Loucy (cell line): ENCODE data around the gene CAMK2A.

Source experiments
- H2AFZ ChIP-seq: fragments of 200-600 bp; sonication (generic); 2 replicates; pipeline ENCODE4 v1.6.0; 2016; ENCODE audit warnings: antibody characterized with exemption, mild to moderate bottlenecking, low read length, moderate library complexity
- H3F3A ChIP-seq: fragments of 200-600 bp; 2 replicates; pipeline ENCODE4 v1.6.0; 2016; ENCODE audit warnings: antibody characterized with exemption, low read depth, mild to moderate bottlenecking
- H3K27me3 ChIP-seq: fragments of 200-600 bp; sonication (generic); 2 replicates; pipeline ENCODE4 v1.6.1; 2014; ENCODE audit warnings: low read length, mild to moderate bottlenecking; ENCODE audit not compliant: insufficient read depth, poor library complexity, severe bottlenecking
- H3K36me3 ChIP-seq: fragments of 200-600 bp; sonication (generic); 2 replicates; pipeline ENCODE4 v1.6.1; 2016; ENCODE audit warnings: low read length; ENCODE audit not compliant: insufficient read depth
- H3K4me1 ChIP-seq: fragments of 200-600 bp; sonication (generic); 2 replicates; pipeline ENCODE4 v1.5.1; 2014; ENCODE audit warnings: low read length, mild to moderate bottlenecking; ENCODE audit not compliant: insufficient read depth, poor library complexity, severe bottlenecking
- H3K4me2 ChIP-seq: fragments of 200-600 bp; sonication (generic); 2 replicates; pipeline ENCODE4 v1.6.0; 2014; ENCODE audit warnings: antibody characterized with exemption, low read length, low read depth, mild to moderate bottlenecking; ENCODE audit not compliant: poor library complexity, severe bottlenecking
- H3K4me3 ChIP-seq: fragments of 200-600 bp; sonication (generic); 2 replicates; pipeline ENCODE4 v1.5.1; 2014; ENCODE audit warnings: low read length, mild to moderate bottlenecking, mixed read lengths; ENCODE audit not compliant: poor library complexity, severe bottlenecking
- H3K79me2 ChIP-seq: fragments of 200-600 bp; sonication (generic); 2 replicates; pipeline ENCODE4 v1.6.1; 2014; ENCODE audit warnings: low read length; ENCODE audit not compliant: insufficient read depth
- H3K9ac ChIP-seq: fragments of 200-600 bp; sonication (generic); 2 replicates; pipeline ENCODE4 v1.6.0; 2014; ENCODE audit warnings: mild to moderate bottlenecking, low read depth, low read length, moderate library complexity; ENCODE audit not compliant: poor library complexity, severe bottlenecking
- H3K9me2 ChIP-seq: fragments of 200-600 bp; sonication (generic); replicated peaks from 2 replicates; pipeline ENCODE4 v1.6.1; 2016; ENCODE audit warnings: low read depth, low read length, mixed read lengths
- H3K9me3 ChIP-seq: fragments of 200-600 bp; sonication (generic); 2 replicates; pipeline ENCODE4 v1.6.1; 2014; ENCODE audit warnings: mild to moderate bottlenecking, antibody characterized with exemption, low read length, low read depth; ENCODE audit not compliant: insufficient read depth
- H4K20me1 ChIP-seq: fragments of 200-600 bp; sonication (generic); 2 replicates; pipeline ENCODE4 v1.6.0; 2014; ENCODE audit warnings: antibody characterized with exemption, low read length, mild to moderate bottlenecking; ENCODE audit not compliant: insufficient read depth, poor library complexity, severe bottlenecking
- EZH2phosphoT487 ChIP-seq: fragments of 200-600 bp; IDR thresholded peaks from 2 replicates; pipeline ENCODE4 v1.6.1; 2018; ENCODE audit warnings: antibody characterized with exemption, mild to moderate bottlenecking, moderate library complexity, borderline replicate concordance
- TF ChIP-seq, protein P1 (sequence below): fragments of 200-600 bp; sonication (generic); conservative IDR thresholded peaks from 2 replicates; pipeline ENCODE4 v1.5.1; 2014; ENCODE audit warnings: mild to moderate bottlenecking, antibody characterized with exemption, low read length

CAMK2A gene

DNA sequence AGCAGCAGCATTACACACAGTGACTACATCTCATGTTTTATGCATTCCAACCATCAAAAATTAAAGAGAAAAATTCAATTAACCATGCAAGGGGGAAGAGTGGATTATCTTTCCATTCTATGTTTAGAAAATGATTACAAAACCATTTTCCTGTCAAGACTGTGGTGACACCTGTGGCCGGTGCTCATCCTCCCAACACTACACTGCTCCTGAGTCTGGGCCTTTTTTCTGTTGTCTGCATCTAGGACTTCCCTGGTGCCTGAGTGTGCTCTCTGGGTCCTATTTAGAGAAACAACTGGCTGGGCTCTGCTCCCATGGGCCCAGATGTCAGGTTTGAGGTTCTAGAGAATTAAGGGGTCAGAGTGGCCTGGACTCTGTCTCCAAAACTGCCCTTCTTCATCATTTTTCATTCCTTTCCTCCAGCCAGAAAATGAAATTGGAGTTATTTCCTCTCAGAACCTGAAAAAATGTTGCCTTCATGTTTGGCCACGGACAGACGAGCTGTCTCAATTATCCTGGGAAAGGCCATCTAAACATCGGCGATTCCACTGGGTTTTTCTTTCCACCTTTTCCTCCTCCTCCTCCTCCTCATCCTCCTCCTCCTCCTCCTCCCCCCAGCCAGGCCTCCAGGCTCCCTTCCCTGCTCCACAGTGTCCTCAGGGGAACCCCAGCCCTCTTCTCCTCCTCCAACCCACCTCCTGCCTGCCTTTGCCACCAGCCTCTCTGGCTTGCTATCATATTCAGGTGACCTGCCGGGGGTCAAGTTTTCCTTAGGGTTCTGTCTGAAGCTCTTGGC is 24.5 kb upstream of the CAMK2A start:
- Histone ChIP-seq H3K4me1 (no peaks in the 10 kb centered on the region), H3K4me3 (no peak overlapping the region), H3K9ac (no peak overlapping the region), H3K27me3 (no peaks in the 10 kb centered on the region), H3K79me2 (no peaks in the 10 kb centered on the region), H4K20me1 (no peaks in the 10 kb centered on the region), H3K36me3 (no peaks in the 10 kb centered on the region), H2AFZ (no peak overlapping the region), H3K4me2 (no peak overlapping the region), H3K9me2 (no peaks in the 10 kb centered on the region), H3K9me3 (no peaks in the 10 kb centered on the region), H3F3A (no peaks in the 10 kb centered on the region)
- TF ChIP-seq, protein P1, sequence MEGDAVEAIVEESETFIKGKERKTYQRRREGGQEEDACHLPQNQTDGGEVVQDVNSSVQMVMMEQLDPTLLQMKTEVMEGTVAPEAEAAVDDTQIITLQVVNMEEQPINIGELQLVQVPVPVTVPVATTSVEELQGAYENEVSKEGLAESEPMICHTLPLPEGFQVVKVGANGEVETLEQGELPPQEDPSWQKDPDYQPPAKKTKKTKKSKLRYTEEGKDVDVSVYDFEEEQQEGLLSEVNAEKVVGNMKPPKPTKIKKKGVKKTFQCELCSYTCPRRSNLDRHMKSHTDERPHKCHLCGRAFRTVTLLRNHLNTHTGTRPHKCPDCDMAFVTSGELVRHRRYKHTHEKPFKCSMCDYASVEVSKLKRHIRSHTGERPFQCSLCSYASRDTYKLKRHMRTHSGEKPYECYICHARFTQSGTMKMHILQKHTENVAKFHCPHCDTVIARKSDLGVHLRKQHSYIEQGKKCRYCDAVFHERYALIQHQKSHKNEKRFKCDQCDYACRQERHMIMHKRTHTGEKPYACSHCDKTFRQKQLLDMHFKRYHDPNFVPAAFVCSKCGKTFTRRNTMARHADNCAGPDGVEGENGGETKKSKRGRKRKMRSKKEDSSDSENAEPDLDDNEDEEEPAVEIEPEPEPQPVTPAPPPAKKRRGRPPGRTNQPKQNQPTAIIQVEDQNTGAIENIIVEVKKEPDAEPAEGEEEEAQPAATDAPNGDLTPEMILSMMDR = no peak
- TF ChIP-seq EZH2phosphoT487 = no peak

DNA sequence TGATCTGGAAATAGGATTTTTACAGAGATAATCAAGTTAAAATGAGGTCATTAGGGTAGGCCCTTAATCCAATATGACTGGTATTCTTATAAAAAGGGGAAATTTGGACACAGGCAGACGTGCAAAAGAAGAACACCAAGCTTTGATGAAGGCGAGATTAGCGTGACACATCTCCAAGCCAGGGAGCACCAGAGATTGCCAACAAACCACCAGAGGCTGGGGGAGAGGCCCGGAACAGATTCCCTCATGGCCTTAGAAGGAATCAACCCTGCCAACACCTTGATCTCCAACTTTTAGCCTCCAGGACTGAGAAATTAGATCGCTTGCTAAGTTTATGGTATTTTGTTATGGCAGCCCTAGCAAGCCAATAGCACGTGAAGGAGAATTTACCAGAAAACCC is 23.9 kb upstream of the CAMK2A start:
- no peak overlapping the region for H3K4me3 ChIP-seq
- H3K9me3 ChIP-seq = no peaks in the 10 kb centered on the region
- H3K36me3 ChIP-seq = no peaks in the 10 kb centered on the region
- no peaks in the 10 kb centered on the region for H3K79me2 ChIP-seq
- H3K27me3 ChIP-seq = no peaks in the 10 kb centered on the region
- H3K4me1 ChIP-seq = no peaks in the 10 kb centered on the region
- H3K9me2 ChIP-seq = no peaks in the 10 kb centered on the region
- H2AFZ ChIP-seq = no peak overlapping the region
- no peaks in the 10 kb centered on the region for H3F3A ChIP-seq
- TF ChIP-seq EZH2phosphoT487 = no peak
- TF ChIP-seq, protein P1 = no peak
- H3K9ac ChIP-seq = no peak overlapping the region
- H3K4me2 ChIP-seq = no peak overlapping the region
- no peaks in the 10 kb centered on the region for H4K20me1 ChIP-seq

DNA sequence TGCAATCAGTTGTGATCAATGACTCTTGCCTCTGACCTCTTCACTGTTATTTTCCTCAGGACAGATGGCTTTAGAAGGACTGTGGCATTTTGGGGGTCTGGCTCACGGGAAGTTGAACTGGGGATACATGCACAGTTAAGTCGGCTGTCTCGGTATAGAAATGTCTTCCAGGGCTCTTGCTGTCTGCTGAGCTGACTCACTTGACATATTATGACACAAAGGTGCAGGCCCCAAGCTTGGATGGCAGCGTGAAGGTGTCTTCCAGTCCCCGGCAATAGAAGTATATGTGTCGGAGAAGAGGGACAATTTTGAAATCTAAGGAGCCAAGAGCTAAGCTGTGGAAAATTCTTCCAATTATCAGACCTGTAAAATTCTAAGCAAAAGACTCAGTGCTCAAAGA is 22.9 kb upstream of the CAMK2A start:
- Histone ChIP-seq H3K36me3 (no peaks in the 10 kb centered on the region), H3K9me3 (no peaks in the 10 kb centered on the region), H2AFZ (no peak overlapping the region), H3K9ac (no peak overlapping the region), H3K4me3 (no peak overlapping the region), H4K20me1 (no peaks in the 10 kb centered on the region), H3K9me2 (no peaks in the 10 kb centered on the region), H3K4me1 (no peaks in the 10 kb centered on the region), H3K79me2 (no peaks in the 10 kb centered on the region), H3K4me2 (no peak overlapping the region), H3F3A (no peaks in the 10 kb centered on the region), H3K27me3 (no peaks in the 10 kb centered on the region)
- TF ChIP-seq EZH2phosphoT487 = no peak
